Measurements from ENCODE around the gene S100A8. TPM values are rescaled to one million over a fixed set of nuclear protein-coding genes. Genes with fewer than 3 reads are reported as not detected.

S100A8 gene
- polyA plus RNA-seq, 1 experiment, result not detected

DNA sequence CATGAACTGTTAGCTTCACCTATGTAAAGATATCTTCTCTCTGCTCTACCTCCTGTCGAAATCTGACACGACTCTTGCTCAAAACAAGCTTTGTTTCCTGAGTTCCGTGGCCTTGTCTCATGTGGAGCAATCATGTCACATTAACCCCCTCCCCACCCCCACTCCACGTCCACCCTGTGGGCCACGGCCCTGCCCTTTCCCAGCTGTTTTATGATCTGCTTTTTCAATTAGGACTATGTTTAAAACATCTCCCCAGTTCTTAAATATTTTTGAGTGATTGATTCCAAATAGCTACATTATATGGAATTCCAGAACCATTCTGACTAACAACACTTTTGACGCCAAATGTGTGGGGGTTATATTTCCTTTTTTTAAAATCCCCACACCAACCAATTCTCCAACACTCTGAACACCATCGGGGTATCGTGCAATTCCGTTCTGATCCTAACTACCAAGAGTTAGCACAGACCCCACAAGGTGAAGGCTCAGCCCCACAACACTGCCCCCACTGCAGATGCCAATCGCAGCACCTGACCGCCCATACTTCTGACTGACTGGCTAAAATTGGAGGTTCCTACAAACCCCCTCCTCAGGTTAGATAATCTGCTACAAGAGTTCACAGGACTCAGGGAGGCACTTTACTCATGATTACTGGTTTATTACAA lies 12.7 kb upstream of the S100A8 start:
- Histone ChIP-seq H3K9me3 (ENCODE audit: control insufficient read depth, insufficient read depth, low read length) (no peaks in the 10 kb centered on the region), H3K27me3 (ENCODE audit: control insufficient read depth, insufficient read depth, low read length) (no peaks in the 10 kb centered on the region), H3K4me3 (ENCODE audit: low read depth, low read length) (no peak overlapping the region), H3K27ac (ENCODE audit: low read depth, low read length) (no peak overlapping the region)
- ChIA-PET CTCF (no interaction called here), POLR2A (no interaction called here)
- TF ChIP-seq, protein P1, sequence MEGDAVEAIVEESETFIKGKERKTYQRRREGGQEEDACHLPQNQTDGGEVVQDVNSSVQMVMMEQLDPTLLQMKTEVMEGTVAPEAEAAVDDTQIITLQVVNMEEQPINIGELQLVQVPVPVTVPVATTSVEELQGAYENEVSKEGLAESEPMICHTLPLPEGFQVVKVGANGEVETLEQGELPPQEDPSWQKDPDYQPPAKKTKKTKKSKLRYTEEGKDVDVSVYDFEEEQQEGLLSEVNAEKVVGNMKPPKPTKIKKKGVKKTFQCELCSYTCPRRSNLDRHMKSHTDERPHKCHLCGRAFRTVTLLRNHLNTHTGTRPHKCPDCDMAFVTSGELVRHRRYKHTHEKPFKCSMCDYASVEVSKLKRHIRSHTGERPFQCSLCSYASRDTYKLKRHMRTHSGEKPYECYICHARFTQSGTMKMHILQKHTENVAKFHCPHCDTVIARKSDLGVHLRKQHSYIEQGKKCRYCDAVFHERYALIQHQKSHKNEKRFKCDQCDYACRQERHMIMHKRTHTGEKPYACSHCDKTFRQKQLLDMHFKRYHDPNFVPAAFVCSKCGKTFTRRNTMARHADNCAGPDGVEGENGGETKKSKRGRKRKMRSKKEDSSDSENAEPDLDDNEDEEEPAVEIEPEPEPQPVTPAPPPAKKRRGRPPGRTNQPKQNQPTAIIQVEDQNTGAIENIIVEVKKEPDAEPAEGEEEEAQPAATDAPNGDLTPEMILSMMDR (IDR thresholded peaks at IDR 0.05; ENCODE audit: low read depth, low read length), result no peak
- DNase-seq (ENCODE audit: low read depth, low spot score), result no peak

- H3K27me3 ChIP-seq (ENCODE audit: control insufficient read depth, insufficient read depth, low read length), result no peaks in the 10 kb centered on the region
- ChIA-PET CTCF (no interaction called here), POLR2A (no interaction called here)
- no peaks in the 10 kb centered on the region for H3K9me3 ChIP-seq (ENCODE audit: control insufficient read depth, insufficient read depth, low read length)
- H3K4me3 ChIP-seq (ENCODE audit: low read depth, low read length), result no peak overlapping the region
- DNase-seq (ENCODE audit: low read depth, low spot score), result no peak
- no peak overlapping the region for H3K27ac ChIP-seq (ENCODE audit: low read depth, low read length)
- TF ChIP-seq, protein P1 (IDR thresholded peaks at IDR 0.05; ENCODE audit: low read depth, low read length), result no peak
Measured at GRCh38 chr1:153402226-153402625, 11.4 kb upstream of the S100A8 start.

DNA sequence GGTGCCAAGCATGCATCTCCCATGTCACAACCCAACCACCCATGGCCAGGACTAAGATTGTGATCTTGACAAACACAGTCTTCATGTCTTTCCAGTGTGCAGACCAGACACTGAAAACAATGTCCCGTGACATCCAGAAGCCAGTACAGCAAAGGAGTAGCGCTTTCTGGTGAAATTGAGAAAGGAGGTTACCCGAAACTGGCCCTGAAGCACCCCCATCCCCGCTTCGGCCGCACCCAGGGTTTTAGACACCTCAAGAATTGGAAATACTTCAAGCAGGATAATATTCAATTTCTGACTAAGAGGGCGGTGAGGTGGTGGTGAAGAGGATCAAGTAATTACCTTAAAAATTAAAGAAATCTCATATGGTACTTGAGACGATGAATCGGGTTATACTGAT lies 10.6 kb upstream of the S100A8 start:
- ChIA-PET POLR2A (no interaction called here), CTCF (no interaction called here)
- H3K27ac ChIP-seq (ENCODE audit: low read depth, low read length), result no peak overlapping the region
- TF ChIP-seq, protein P1 (IDR thresholded peaks at IDR 0.05; ENCODE audit: low read depth, low read length), result no peak
- H3K27me3 ChIP-seq (ENCODE audit: control insufficient read depth, insufficient read depth, low read length), result no peaks in the 10 kb centered on the region
- no peak for DNase-seq (ENCODE audit: low read depth, low spot score)
- no peaks in the 10 kb centered on the region for H3K9me3 ChIP-seq (ENCODE audit: control insufficient read depth, insufficient read depth, low read length)
- H3K4me3 ChIP-seq (ENCODE audit: low read depth, low read length), result no peak overlapping the region

DNA sequence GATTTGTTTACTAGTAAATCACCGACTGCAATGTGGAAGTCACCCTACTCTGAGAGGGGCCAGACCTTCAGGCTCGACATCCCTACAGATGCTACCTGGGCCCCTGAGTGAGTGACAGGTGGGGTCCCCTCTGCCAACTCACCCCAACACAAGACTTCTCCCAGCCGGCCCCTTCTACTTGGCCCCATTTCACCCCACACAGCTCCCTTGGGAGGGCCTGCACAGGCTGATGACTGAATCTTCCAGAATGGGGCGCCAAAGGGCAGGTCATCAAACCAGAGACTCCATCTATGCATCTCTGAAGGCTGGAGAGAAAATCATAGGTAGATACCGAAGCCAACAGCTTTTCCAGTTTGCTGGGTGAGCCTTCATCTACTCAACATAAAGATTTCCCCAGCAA lies 9.4 kb upstream of the S100A8 start:
- POLR2A ChIA-PET, result no interaction called here
- CTCF ChIA-PET, result interaction anchor here (1.1 to 1.5 kb wide), 2 partner anchors 48 to 95 kb away, joined by 3 to 12 read pairs; no protein-coding TSS in a partner anchor
- Histone ChIP-seq H3K27ac (ENCODE audit: low read depth, low read length) (no peak overlapping the region), H3K27me3 (ENCODE audit: control insufficient read depth, insufficient read depth, low read length) (no peaks in the 10 kb centered on the region), H3K9me3 (ENCODE audit: control insufficient read depth, insufficient read depth, low read length) (no peaks in the 10 kb centered on the region), H3K4me3 (ENCODE audit: low read depth, low read length) (no peak overlapping the region)
- TF ChIP-seq, protein P1 (IDR thresholded peaks at IDR 0.05; ENCODE audit: low read depth, low read length), result peak; percentile 20; the same call in 1 of the 2 replicates
- DNase-seq (ENCODE audit: low read depth, low spot score), result no peak

DNA sequence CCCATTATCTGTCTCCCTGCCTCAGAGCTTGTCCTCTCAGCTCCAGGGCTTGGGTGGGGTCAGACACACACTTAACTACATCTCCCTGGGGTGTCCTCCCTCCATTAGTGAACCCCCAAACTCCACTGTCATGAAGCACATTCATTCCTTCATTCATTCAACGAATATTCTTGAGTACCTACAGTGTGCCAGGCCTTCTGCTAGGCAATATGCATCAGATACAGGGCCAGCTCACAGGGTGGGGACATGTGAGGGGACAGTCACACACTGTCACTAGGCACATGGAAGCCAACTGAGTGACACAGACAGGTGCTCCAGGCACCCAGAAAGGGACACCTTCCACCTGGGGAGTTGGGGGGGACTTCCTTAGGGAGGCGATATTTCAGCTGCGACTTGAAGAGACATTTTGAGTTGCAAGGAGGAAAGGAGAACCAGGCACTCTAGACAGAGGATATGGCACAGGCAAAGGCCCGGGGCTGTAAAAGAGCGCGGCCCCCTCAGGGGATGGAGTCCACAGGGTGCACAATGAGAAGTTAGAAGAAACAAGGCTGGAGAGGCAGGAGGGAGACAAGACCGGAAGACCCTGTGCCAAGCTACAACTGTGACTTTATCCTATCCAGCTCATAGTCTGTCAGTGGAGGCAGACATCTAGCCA lies 8.7 kb upstream of the S100A8 start:
- ChIA-PET CTCF (interaction anchor here (1.1 to 1.5 kb wide), 2 partner anchors 47 to 95 kb away, joined by 3 to 12 read pairs; no protein-coding TSS in a partner anchor), POLR2A (no interaction called here)
- TF ChIP-seq, protein P1 (IDR thresholded peaks at IDR 0.05; ENCODE audit: low read depth, low read length), result no peak
- no peak overlapping the region for H3K4me3 ChIP-seq (ENCODE audit: low read depth, low read length)
- H3K9me3 ChIP-seq (ENCODE audit: control insufficient read depth, insufficient read depth, low read length), result no peaks in the 10 kb centered on the region
- H3K27ac ChIP-seq (ENCODE audit: low read depth, low read length), result no peak overlapping the region
- DNase-seq (ENCODE audit: low read depth, low spot score), result no peak
- H3K27me3 ChIP-seq (ENCODE audit: control insufficient read depth, insufficient read depth, low read length), result no peaks in the 10 kb centered on the region
